GM18520 (cell line): ENCODE results near the gene NSL1.
"Not testable (repeated sequence)": the region's sequence is repeated elsewhere in the genome, so short reads cannot be mapped to it uniquely, and the experiment has no call there.

Source experiments
- ATAC-seq: cut with Tn5 transposase; IDR thresholded peaks from one replicate; pipeline ENCODE4 v1.9.1; 2021; ENCODE audit not compliant: unreplicated experiment

The NSL1 gene

GRCh38 chr1:212785871-212786270 lies 5.7 kb downstream of the NSL1 start:
- ATAC-seq: no peak

- ATAC-seq: no peak
Observed at GRCh38 chr1:212783976-212784375, 7.6 kb downstream of the NSL1 start.

- ATAC-seq: no peak
Observed at GRCh38 chr1:212782422-212783154, 9.0 kb downstream of the NSL1 start.

- no peak for ATAC-seq
Observed at GRCh38 chr1:212781225-212781624, 10.4 kb downstream of the NSL1 start.

GRCh38 chr1:212780759-212781158 lies 10.8 kb downstream of the NSL1 start:
- ATAC-seq: no peak

GRCh38 chr1:212779086-212779485 lies 12.5 kb downstream of the NSL1 start:
- not testable (repeated sequence) for ATAC-seq

GRCh38 chr1:212777151-212777550 lies 14.4 kb downstream of the NSL1 start:
- ATAC-seq: no peak

GRCh38 chr1:212775241-212775640 lies 16.3 kb downstream of the NSL1 start:
- no peak for ATAC-seq

- ATAC-seq: no peak
Observed at GRCh38 chr1:212774584-212774983, 17.0 kb downstream of the NSL1 start.

- ATAC-seq: no peak
Observed at GRCh38 chr1:212773011-212773410, 18.6 kb downstream of the NSL1 start.

GRCh38 chr1:212771341-212771740 lies 20.2 kb downstream of the NSL1 start:
- ATAC-seq: no peak

GRCh38 chr1:212769459-212770167 lies 22.0 kb downstream of the NSL1 start:
- ATAC-seq: no peak

GRCh38 chr1:212766825-212767224 lies 24.8 kb downstream of the NSL1 start:
- ATAC-seq: not testable (repeated sequence)

- ATAC-seq: not testable (repeated sequence)
Observed at GRCh38 chr1:212764718-212765281, 26.8 kb downstream of the NSL1 start.

GRCh38 chr1:212762839-212763238 lies 28.7 kb downstream of the NSL1 start:
- no peak for ATAC-seq

- no peak for ATAC-seq
Observed at GRCh38 chr1:212762234-212762633, 29.3 kb downstream of the NSL1 start.

GRCh38 chr1:212760126-212760823 lies 31.3 kb downstream of the NSL1 start:
- ATAC-seq: no peak

- no peak for ATAC-seq
Observed at GRCh38 chr1:212759683-212760082, 31.9 kb downstream of the NSL1 start.

GRCh38 chr1:212754680-212755079 lies 36.9 kb downstream of the NSL1 start:
- ATAC-seq: no peak

GRCh38 chr1:212754193-212754592 lies 37.4 kb downstream of the NSL1 start:
- no peak for ATAC-seq

- ATAC-seq: no peak
Observed at GRCh38 chr1:212753749-212754148, 37.8 kb downstream of the NSL1 start.
